Astrocyte of the spinal cord (primary cell): ENCODE results near the gene SVOP.
"Not testable (repeated sequence)": the region's sequence is repeated elsewhere in the genome, so short reads cannot be mapped to it uniquely, and the experiment has no call there.

Source experiments
- DNase-seq: peaks from one replicate; pipeline ENCODE4 v3.0.0; 2011; ENCODE audit warnings: low read depth, low spot score
- H3K4me3 ChIP-seq: 2 replicates; pipeline ENCODE4 v1.5.1; 2011; ENCODE audit warnings: low read depth, mild to moderate bottlenecking, low read length, moderate library complexity
- CTCF ChIP-seq: IDR thresholded peaks from 2 replicates; pipeline ENCODE4 v1.5.1; 2012; ENCODE audit warnings: low read depth, mild to moderate bottlenecking, low read length, inconsistent platforms
- in situ Hi-C: cut with HindIII; loops from 2 replicates; pipeline ENCODE4 v1.10.0; 2017; ENCODE audit warnings: low sequenced_read_pairs

SVOP gene

DNA sequence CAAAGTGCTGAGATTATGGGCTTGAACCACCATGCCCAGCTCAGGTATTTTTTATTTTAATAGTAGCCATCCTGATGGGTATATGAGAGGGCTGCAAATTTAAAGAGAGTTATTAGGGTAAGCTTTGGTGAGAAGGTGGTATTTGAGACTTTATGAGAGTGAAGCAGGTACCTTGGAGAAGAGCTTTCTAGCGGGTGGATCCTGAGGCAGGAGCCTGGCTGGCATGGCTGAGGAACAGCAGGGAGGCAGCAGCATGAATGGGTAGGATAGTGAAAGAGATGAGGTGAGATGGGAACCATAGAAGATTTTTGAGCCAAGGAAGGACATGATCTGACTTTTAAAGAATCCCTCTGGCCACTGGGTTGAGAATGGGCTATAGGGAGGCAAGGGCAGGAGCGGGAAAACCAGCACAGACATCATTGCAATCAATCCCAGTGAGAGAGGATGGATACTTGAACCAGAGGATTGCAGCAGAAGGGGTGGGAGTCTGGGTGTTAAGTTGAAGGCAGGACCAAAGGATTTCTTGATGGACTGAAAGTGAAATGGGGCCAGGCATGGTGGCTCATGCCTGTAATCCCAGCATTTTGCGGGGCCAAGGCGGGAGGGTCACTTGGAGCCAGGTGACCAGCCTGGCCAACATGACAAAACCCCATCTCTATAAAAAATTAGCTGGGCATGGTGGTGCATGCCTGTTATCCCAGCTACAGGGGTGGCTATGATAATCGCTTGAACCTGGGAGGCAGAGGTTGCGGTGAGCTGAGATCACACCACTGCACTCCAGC lies 5.7 kb downstream of the SVOP start:
- no peak overlapping the region for H3K4me3 ChIP-seq
- TF ChIP-seq CTCF: no peak
- DNase-seq: no peak
- in situ Hi-C loops: no loop called here

DNA sequence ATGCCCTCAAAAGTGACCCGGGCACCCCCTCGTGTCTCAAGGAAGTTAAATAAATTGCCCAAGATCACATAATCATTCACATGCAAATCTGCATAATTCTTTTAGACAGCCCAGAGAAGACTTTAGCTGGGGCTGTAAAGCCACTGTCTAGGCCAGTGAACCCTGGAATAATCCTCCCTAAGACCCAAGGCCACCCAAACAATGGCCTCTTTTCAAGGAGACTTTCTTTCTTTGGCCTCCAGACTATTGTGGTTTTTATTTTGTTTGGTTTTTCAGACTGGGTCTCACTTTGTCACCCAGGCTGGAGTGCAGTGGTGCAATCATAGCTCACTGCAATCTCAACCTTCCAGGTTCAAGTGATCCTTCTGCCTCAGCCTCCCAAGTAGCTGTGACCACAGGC lies 10.6 kb downstream of the SVOP start:
- in situ Hi-C loops: no loop called here
- no peak for TF ChIP-seq CTCF

DNA sequence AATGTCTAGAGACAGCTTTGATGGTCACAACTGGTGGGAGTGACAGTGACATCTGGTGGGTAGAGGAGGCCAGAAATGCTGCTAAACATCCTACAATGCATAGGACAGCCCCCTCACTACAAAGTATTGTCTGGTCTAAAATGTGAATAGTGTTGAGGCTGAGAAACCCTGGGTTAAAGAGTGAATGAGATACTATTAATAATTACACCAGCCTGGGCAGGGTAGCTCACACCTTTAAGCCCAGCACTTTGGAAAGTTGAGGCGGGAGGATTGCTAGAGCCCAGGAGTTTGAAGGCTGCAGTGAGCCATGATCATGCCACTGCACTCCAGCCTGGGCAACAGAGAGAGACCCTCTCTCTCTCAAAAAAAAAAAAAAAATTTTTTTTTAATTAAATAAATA lies 11.1 kb downstream of the SVOP start:
- DNase-seq: no peak
- no peak overlapping the region for H3K4me3 ChIP-seq
- no peak for TF ChIP-seq CTCF
- in situ Hi-C loops: no loop called here

More for the DNA sequence above, 10.6 kb downstream of the SVOP start:
- DNase-seq: no peak
- H3K4me3 ChIP-seq: no peak overlapping the region

GRCh38 chr12:109004017-109004416 lies 16.9 kb downstream of the SVOP start:
- H3K4me3 ChIP-seq: no peak overlapping the region
- TF ChIP-seq CTCF: no peak
- no peak for DNase-seq
- in situ Hi-C loops: no loop called here

DNA sequence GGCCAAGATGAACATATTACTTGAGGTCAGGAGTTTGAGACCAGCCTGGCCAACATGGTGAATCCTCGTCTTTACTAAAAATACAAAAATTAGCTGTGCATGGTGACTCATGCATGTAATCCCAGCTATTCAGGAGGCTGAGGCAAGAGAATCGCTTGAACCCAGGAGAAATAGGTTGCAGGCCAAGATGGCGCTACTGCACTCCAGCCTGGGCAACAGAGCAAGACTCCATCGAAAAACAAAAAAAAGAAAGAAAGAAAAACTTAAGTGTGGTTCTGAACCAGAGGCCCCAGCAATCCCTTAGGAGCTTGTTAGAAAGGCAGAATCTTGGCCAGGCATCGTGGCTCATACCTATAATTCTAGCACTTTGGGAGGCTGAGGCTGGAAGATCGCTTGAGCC lies 24.5 kb downstream of the SVOP start:
- no peak for DNase-seq
- no peak for TF ChIP-seq CTCF
- H3K4me3 ChIP-seq: no peak overlapping the region
- in situ Hi-C loops: no loop called here

- in situ Hi-C loops: no loop called here
- no peak overlapping the region for H3K4me3 ChIP-seq
- no peak for DNase-seq
- TF ChIP-seq CTCF: no peak
These were observed 25.4 kb downstream of the SVOP start for GRCh38 chr12:108995370-108995992.

GRCh38 chr12:108990103-108990502 lies 30.8 kb downstream of the SVOP start:
- DNase-seq, in situ Hi-C loops: not testable (repeated sequence)

More at GRCh38 chr12:108990103-108990502, 30.8 kb downstream of the SVOP start:
- H3K4me3 ChIP-seq: not testable (repeated sequence)
